ENCODE measurements around the gene AMT.

Gene AMT

GRCh38 chr3:49388289-49388820 is 33.9 kb downstream of the AMT start:
- no peak for DNase-seq (ENCODE audit: low read depth)

GRCh38 chr3:49387721-49388120 is 34.6 kb downstream of the AMT start:
- no peak for DNase-seq (ENCODE audit: low read depth)

DNA sequence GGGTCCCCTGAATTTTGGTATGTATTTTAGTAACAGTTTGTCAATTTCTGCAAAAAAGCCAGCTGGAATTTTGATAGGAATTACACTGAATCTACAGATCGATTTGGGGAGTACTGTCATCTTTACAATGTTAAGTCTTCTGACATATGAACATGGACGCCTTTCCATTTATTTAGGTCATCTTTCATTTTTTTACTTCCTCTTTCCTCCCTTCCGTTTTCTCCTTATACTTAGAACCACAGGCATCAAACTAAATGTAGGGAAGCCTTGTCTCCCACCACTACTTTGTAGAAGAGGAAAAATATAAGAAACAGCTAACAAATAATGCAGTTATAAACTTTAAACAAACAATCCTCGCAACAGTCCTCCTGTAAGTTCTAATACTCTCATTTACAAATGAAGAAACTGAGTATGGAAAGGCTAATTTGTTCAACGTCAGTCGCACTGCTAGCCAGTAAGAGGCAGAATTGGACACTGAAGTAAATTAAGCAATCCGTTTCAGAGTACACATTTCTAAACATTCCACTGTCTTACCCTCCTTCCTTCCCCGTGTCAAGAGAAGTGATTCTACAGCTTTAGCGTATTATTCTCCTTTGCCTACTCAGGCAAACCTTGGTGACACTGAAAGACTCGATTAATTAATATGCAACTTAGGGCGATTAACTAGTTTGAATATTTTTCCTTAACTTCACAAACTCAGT is 36.1 kb downstream of the AMT start:
- no peak for DNase-seq (ENCODE audit: low read depth)

GRCh38 chr3:49385617-49386016 is 36.7 kb downstream of the AMT start:
- no peak for DNase-seq (ENCODE audit: low read depth)

DNA sequence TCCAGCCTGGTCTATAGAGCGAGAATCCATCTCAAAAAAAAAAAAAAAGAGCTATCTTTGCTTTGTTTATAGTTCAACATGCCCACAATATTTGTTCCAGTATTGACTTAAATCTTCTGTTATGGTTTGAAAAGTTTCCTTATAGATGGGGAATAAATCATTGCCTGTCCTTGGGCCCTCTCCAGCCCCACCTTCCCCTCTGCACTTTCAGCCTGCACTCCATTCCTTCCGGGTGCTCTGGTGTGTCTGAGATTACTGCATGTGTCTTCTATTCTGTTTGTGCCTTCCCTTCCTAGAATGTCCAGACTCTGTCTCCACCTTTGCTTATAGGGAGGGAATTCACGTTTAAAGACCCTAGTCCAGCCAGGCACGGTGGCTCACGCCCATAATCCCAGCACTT is 38.9 kb downstream of the AMT start:
- DNase-seq (ENCODE audit: low read depth), result no peak

DNA sequence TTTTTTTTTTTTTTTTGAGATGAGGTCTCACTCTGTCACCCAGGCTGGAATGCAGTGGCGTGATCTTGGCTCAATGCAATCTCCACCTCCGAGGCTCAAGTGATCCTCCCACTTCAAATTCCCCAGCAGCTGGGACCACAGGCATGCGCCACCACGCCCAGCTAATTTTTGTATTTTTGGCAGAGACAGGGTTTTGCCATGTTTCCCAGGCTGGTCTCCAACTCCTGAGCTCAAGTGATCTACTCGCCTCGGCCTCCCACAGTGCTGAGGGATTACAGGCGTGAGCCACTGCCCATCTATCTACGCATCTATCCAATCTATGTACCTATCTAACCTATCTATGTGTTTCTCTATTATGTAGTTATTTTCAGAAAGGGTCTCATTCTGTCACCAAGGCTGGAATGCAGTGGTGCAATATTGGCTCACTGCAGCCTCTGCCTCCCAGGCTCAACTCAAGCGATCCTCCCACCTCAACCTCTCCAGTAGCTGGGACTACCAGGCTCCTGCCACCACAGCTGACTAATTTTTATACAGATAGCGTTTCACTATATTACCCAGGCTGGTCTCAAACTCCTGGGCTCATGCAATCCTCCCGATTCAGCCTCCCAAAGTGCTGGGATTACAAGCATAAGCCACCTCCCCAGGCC is 43.9 kb downstream of the AMT start:
- DNase-seq (ENCODE audit: low read depth), result no peak

DNA sequence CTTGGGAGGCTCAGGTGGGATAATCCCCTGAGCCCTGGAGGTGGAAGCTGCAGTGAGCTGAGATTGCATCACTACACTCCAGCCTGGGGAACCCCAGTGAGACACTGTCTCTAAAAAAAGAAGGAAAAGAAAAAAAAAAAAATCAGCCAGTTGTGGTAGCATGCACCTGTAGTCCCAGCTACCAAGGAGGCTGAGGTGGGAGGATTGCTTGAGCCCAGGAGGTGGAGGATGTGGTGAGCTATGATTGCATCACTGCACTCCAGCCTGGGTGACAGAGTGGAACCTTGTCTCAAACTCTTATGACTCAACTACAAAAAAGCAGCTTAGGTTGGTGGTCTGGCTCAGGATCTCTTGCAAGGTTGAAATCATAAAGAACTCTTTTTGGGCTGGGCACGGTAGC is 44.8 kb downstream of the AMT start:
- DNase-seq (ENCODE audit: low read depth), result peak; percentile 30

GRCh38 chr3:49371946-49372345 is 50.3 kb downstream of the AMT start:
- DNase-seq (ENCODE audit: low read depth), result no peak

DNA sequence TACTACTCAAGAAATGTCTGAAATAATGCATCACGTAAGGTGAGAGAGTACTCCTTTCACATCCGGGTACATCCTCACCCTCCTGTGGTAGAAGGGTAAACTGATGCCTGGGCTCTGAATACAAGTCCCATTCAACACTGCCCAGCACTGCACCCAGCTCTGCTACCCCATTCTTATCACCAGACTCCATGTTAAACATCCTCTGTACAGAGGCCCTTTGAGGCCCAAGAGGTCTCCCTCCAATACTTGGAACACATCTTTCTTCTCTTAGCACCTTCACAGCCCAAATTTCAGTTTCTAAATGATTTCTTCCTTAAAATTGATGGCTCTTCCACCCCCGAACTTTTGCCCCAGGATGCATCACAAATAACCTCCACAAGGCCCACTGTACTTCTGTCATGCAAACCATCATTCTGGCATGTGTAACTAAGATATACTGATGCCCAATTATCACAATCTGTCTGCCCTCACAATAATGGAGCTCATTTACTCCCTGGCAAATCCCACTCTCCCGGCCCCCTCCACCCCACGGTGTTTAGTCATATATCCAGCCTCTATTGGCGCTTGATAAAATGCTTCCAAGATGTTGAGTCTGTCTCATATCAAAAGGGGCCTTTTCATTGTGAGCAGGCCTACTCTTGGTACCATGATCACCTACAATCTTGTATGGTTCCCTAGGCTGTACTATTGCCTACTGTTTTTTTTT is 51.5 kb downstream of the AMT start:
- DNase-seq (ENCODE audit: low read depth), result no peak
